Neural progenitor cell (in vitro differentiated cells): ENCODE results near the gene TP53BP2. TPM values are rescaled to one million over a fixed set of nuclear protein-coding genes. Genes with fewer than 3 reads are reported as not detected.

Source experiments
- DNase-seq: peaks from one replicate; pipeline ENCODE4 v3.0.0-alpha.2; 2016; ENCODE audit warnings: low spot score
- H2AFZ ChIP-seq: fragments of 200-600 bp; sonication (generic); replicated peaks from 2 replicates; pipeline ENCODE4 v1.6.1; 2016; ENCODE audit warnings: antibody characterized with exemption
- H3F3A ChIP-seq: fragments of 200-600 bp; sonication (generic); 2 replicates; pipeline ENCODE4 v1.6.1; 2016; ENCODE audit warnings: antibody characterized with exemption, low read depth
- H3K27ac ChIP-seq: fragments of 200-600 bp; sonication (generic); 2 replicates; pipeline ENCODE4 v1.5.1; 2016; ENCODE audit warnings: mild to moderate bottlenecking
- H3K27me3 ChIP-seq: fragments of 200-600 bp; sonication (generic); 2 replicates; pipeline ENCODE4 v1.6.1; 2016; ENCODE audit warnings: mild to moderate bottlenecking, moderate library complexity
- H3K36me3 ChIP-seq: fragments of 200-600 bp; sonication (generic); 2 replicates; pipeline ENCODE4 v1.5.1; 2016
- H3K4me1 ChIP-seq: fragments of 200-600 bp; sonication (generic); 2 replicates; pipeline ENCODE4 v1.6.1; 2016; ENCODE audit warnings: mixed run types
- H3K4me2 ChIP-seq: fragments of 200-600 bp; sonication (generic); 2 replicates; pipeline ENCODE4 v1.6.1; 2016
- H3K4me3 ChIP-seq: fragments of 200-600 bp; sonication (generic); 2 replicates; pipeline ENCODE4 v1.5.1; 2016
- H3K79me2 ChIP-seq: fragments of 200-600 bp; sonication (generic); 2 replicates; pipeline ENCODE4 v1.6.1; 2016; ENCODE audit warnings: low read depth
- H3K9ac ChIP-seq: fragments of 200-600 bp; sonication (generic); 2 replicates; pipeline ENCODE4 v1.6.1; 2016
- H3K9me3 ChIP-seq: fragments of 200-600 bp; sonication (generic); 2 replicates; pipeline ENCODE4 v1.5.1; 2016; ENCODE audit warnings: low read depth
- H4K20me1 ChIP-seq: fragments of 200-600 bp; sonication (generic); 2 replicates; pipeline ENCODE4 v1.6.1; 2016; ENCODE audit warnings: low read depth
- H3K27ac Mint-ChIP-seq: 3 replicates; pipeline ENCODE4 v1.8.0; 2021; ENCODE audit warnings: mixed read lengths
- H3K27me3 Mint-ChIP-seq: 2 replicates; pipeline ENCODE4 v1.8.0; 2022; ENCODE audit warnings: low read depth, mild to moderate bottlenecking, inconsistent platforms, moderate library complexity, mixed read lengths; ENCODE audit not compliant: insufficient read depth
- H3K36me3 Mint-ChIP-seq: 3 replicates; pipeline ENCODE4 v1.8.0; 2021; ENCODE audit warnings: mixed read lengths
- H3K4me1 Mint-ChIP-seq: 3 replicates; pipeline ENCODE4 v1.8.0; 2021; ENCODE audit warnings: mixed read lengths
- H3K4me3 Mint-ChIP-seq: 3 replicates; pipeline ENCODE4 v1.8.0; 2021; ENCODE audit warnings: mild to moderate bottlenecking, moderate library complexity, mixed read lengths
- H3K9me3 Mint-ChIP-seq: 3 replicates; pipeline ENCODE4 v1.8.0; 2020; ENCODE audit warnings: mixed read lengths
- EZH2 ChIP-seq: fragments of 200-600 bp; sonication (generic); IDR thresholded peaks from 2 replicates; pipeline ENCODE4 v1.6.1; 2017; ENCODE audit warnings: antibody characterized with exemption, mild to moderate bottlenecking, moderate library complexity
- EZH2phosphoT487 ChIP-seq: fragments of 200-600 bp; sonication (generic); IDR thresholded peaks from 2 replicates; pipeline ENCODE4 v1.6.1; 2017; ENCODE audit warnings: antibody characterized with exemption
- total RNA-seq: library from RNA; depleted of rRNA; stranded (reverse); fragments of >200 nt; gene quantifications from 2 replicates; pipeline ENCODE4 v1.2.3, GENCODE V29; 2015; ENCODE audit warnings: low replicate concordance
- TF ChIP-seq, protein P1 (sequence below): fragments of 200-600 bp; sonication (generic); IDR thresholded peaks from 2 replicates; pipeline ENCODE4 v1.5.1; 2017; ENCODE audit warnings: antibody characterized with exemption, mild to moderate bottlenecking

TP53BP2 gene
- total RNA-seq, 1 donor from 2014 or later: 56.3 TPM

DNA sequence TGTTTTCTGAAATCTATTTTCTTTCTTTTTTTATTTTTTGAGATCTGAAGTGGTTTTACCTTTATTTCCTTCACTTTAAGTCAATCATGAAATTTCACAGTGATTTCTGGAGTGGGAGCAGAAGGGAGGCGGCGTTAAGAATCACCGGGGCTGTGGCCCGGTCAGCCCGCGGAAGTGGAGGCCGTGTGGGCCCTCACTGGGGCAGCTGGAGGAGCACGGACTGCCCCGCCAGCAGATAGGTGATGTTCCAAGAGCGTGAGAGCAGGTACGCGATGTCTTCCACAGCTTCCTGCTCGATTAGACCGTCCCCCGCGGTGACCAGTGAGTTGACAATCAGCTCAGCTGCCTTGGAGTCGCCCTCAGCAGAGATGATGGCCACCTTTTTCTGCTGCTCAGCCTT is 10.6 kb upstream of the TP53BP2 start:
- TF ChIP-seq EZH2 (no peak), EZH2phosphoT487 (no peak)
- TF ChIP-seq, protein P1, sequence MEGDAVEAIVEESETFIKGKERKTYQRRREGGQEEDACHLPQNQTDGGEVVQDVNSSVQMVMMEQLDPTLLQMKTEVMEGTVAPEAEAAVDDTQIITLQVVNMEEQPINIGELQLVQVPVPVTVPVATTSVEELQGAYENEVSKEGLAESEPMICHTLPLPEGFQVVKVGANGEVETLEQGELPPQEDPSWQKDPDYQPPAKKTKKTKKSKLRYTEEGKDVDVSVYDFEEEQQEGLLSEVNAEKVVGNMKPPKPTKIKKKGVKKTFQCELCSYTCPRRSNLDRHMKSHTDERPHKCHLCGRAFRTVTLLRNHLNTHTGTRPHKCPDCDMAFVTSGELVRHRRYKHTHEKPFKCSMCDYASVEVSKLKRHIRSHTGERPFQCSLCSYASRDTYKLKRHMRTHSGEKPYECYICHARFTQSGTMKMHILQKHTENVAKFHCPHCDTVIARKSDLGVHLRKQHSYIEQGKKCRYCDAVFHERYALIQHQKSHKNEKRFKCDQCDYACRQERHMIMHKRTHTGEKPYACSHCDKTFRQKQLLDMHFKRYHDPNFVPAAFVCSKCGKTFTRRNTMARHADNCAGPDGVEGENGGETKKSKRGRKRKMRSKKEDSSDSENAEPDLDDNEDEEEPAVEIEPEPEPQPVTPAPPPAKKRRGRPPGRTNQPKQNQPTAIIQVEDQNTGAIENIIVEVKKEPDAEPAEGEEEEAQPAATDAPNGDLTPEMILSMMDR: no peak
- Histone ChIP-seq H2AFZ (no peak overlapping the region), H3K79me2 (no peaks in the 10 kb centered on the region), H3K9me3 (no peaks in the 10 kb centered on the region), H3F3A (no peaks in the 10 kb centered on the region), H3K9ac (no peak overlapping the region), H3K27ac (no peak overlapping the region), H3K27me3 (no peaks in the 10 kb centered on the region), H4K20me1 (no peaks in the 10 kb centered on the region), H3K36me3 (no peaks in the 10 kb centered on the region), H3K4me1 (no peaks in the 10 kb centered on the region), H3K4me3 (no peak overlapping the region), H3K4me2 (no peak overlapping the region)
- Mint-ChIP-seq H3K27me3 (peaks cover 5% of the 10 kb centered on the region), H3K27ac (no peak overlapping the region), H3K9me3 (no peaks in the 10 kb centered on the region), H3K4me3 (no peak overlapping the region), H3K36me3 (no peaks in the 10 kb centered on the region), H3K4me1 (peaks cover 2% of the 10 kb centered on the region)
- no peak for DNase-seq

DNA sequence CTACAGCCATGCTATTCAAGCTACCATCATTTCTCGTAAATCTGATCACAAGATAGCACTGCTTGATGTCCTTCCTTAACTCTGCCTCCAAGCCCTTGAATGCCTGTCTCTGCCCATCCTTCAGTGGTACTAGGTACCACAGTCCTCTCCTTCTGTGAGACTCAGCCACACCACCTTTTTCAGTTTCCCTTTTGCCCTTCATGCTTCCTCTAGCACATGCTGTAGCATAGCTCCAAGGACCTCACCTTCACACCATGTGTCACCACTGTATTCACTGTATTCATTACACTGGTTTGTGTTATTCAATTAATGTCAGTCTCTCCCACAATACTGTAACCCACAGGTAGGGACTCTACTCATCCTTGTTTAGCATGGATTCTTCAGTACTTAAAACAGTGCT is 8.0 kb upstream of the TP53BP2 start:
- Histone ChIP-seq H3K79me2 (no peaks in the 10 kb centered on the region), H3K4me1 (no peaks in the 10 kb centered on the region), H4K20me1 (no peaks in the 10 kb centered on the region), H3K27me3 (no peaks in the 10 kb centered on the region), H3K4me2 (no peak overlapping the region), H3F3A (no peaks in the 10 kb centered on the region), H3K27ac (no peak overlapping the region), H3K36me3 (no peaks in the 10 kb centered on the region), H3K9me3 (no peaks in the 10 kb centered on the region), H3K4me3 (no peak overlapping the region), H2AFZ (no peak overlapping the region), H3K9ac (no peak overlapping the region)
- TF ChIP-seq, protein P1: no peak
- TF ChIP-seq EZH2phosphoT487 (no peak), EZH2 (no peak)
- Mint-ChIP-seq H3K4me3 (no peak overlapping the region), H3K9me3 (no peaks in the 10 kb centered on the region), H3K36me3 (no peaks in the 10 kb centered on the region), H3K4me1 (no peaks in the 10 kb centered on the region), H3K27ac (no peak overlapping the region), H3K27me3 (peaks cover 2% of the 10 kb centered on the region)
- DNase-seq: no peak

- Histone ChIP-seq H3K4me3 (no peak overlapping the region), H3K27me3 (no peaks in the 10 kb centered on the region), H3K36me3 (no peaks in the 10 kb centered on the region), H3K9ac (no peak overlapping the region), H3F3A (no peaks in the 10 kb centered on the region), H2AFZ (no peak overlapping the region), H3K4me1 (no peaks in the 10 kb centered on the region), H3K27ac (no peak overlapping the region), H3K4me2 (no peak overlapping the region), H3K79me2 (no peaks in the 10 kb centered on the region), H4K20me1 (no peaks in the 10 kb centered on the region), H3K9me3 (no peaks in the 10 kb centered on the region)
- H3K27ac Mint-ChIP-seq: no peak overlapping the region
- peaks cover 2% of the 10 kb centered on the region for H3K27me3 Mint-ChIP-seq
- no peak for DNase-seq
- no peaks in the 10 kb centered on the region for H3K36me3 Mint-ChIP-seq
- no peaks in the 10 kb centered on the region for H3K4me1 Mint-ChIP-seq
- H3K4me3 Mint-ChIP-seq: no peak overlapping the region
- TF ChIP-seq EZH2phosphoT487 (no peak), EZH2 (no peak)
- TF ChIP-seq, protein P1: no peak
- no peaks in the 10 kb centered on the region for H3K9me3 Mint-ChIP-seq
These were observed 7.5 kb upstream of the TP53BP2 start for GRCh38 chr1:223853275-223853674.

GRCh38 chr1:223852337-223852736 is 6.6 kb upstream of the TP53BP2 start:
- H3K27me3 ChIP-seq: no peaks in the 10 kb centered on the region
- H3K79me2 ChIP-seq: no peaks in the 10 kb centered on the region
- Mint-ChIP-seq H3K9me3 (no peaks in the 10 kb centered on the region), H3K27ac (no peak overlapping the region), H3K4me1 (no peaks in the 10 kb centered on the region), H3K4me3 (no peak overlapping the region), H3K27me3 (peaks cover 2% of the 10 kb centered on the region), H3K36me3 (no peaks in the 10 kb centered on the region)
- H3K27ac ChIP-seq: no peak overlapping the region
- H3K9me3 ChIP-seq: no peaks in the 10 kb centered on the region
- no peaks in the 10 kb centered on the region for H4K20me1 ChIP-seq
- H3F3A ChIP-seq: peaks cover 5% of the 10 kb centered on the region
- H3K4me3 ChIP-seq: no peak overlapping the region
- H2AFZ ChIP-seq: no peak overlapping the region
- no peak overlapping the region for H3K9ac ChIP-seq
- TF ChIP-seq EZH2 (no peak), EZH2phosphoT487 (no peak)
- TF ChIP-seq, protein P1: no peak
- no peaks in the 10 kb centered on the region for H3K4me1 ChIP-seq
- H3K36me3 ChIP-seq: no peaks in the 10 kb centered on the region
- no peak for DNase-seq
- H3K4me2 ChIP-seq: no peak overlapping the region
